HEK293 (cell line): ENCODE measurements around the gene CXorf65.

ENCODE experiments used
- BCL11A ChIP-seq: fragments of 450-650 bp; formaldehyde crosslinking; IDR thresholded peaks from 2 replicates; pipeline ENCODE4 v1.5.1; 2016; ENCODE audit warnings: low read depth, missing biosample characterization, missing genetic modification characterization
- SALL2 ChIP-seq: fragments of 450-650 bp; formaldehyde crosslinking; IDR thresholded peaks from 2 replicates; pipeline ENCODE4 v1.5.0; 2017; ENCODE audit warnings: missing biosample characterization, mild to moderate bottlenecking, missing genetic modification characterization, borderline replicate concordance
- ZBTB21 ChIP-seq: fragments of 450-650 bp; formaldehyde crosslinking; IDR thresholded peaks from 2 replicates; pipeline ENCODE4 v1.5.1; 2017; ENCODE audit warnings: missing biosample characterization, missing genetic modification characterization

GRCh38 chrX:71111921-71112431 is 5.4 kb upstream of the CXorf65 start:
- TF ChIP-seq SALL2 (tag by site-specific recombination) (no peak), ZBTB21 (tag by site-specific recombination) (no peak), BCL11A (no peak)
